ENCODE data around the gene CDH6.

CDH6 gene

GRCh38 chr5:31334061-31334860, 140.8 kb downstream of the CDH6 start:
- Histone ChIP-seq H3K9ac (no peak overlapping the region), H3K27ac (no peak overlapping the region), H2AFZ (ENCODE audit: low read depth) (no peak overlapping the region), H3K27me3 (ENCODE audit: insufficient read depth, low read depth) (no peaks in the 10 kb centered on the region), H3K79me2 (ENCODE audit: insufficient read depth, low read depth) (no peaks in the 10 kb centered on the region), H3K4me2 (no peak overlapping the region), H3K4me1 (ENCODE audit: low read depth, poor library complexity, severe bottlenecking) (no peaks in the 10 kb centered on the region), H4K20me1 (ENCODE audit: insufficient read depth) (no peaks in the 10 kb centered on the region), H3K4me3 (IDR thresholded peaks at IDR 0.05; ENCODE audit: insufficient read depth, low read depth, low read length) (no peak overlapping the region), H3K36me3 (ENCODE audit: insufficient read depth) (no peaks in the 10 kb centered on the region)
- no peak for TF ChIP-seq CTCF (conservative IDR thresholded peaks at IDR 0.05; ENCODE audit: low read depth, low read length)

- Histone ChIP-seq H3K27me3 (ENCODE audit: insufficient read depth, low read depth) (no peaks in the 10 kb centered on the region), H3K4me3 (IDR thresholded peaks at IDR 0.05; ENCODE audit: insufficient read depth, low read depth, low read length) (no peak overlapping the region), H3K4me1 (ENCODE audit: low read depth, poor library complexity, severe bottlenecking) (no peaks in the 10 kb centered on the region), H3K27ac (no peak overlapping the region), H3K79me2 (ENCODE audit: insufficient read depth, low read depth) (no peaks in the 10 kb centered on the region), H4K20me1 (ENCODE audit: insufficient read depth) (no peaks in the 10 kb centered on the region), H3K9ac (no peak overlapping the region), H3K4me2 (no peak overlapping the region), H2AFZ (ENCODE audit: low read depth) (no peak overlapping the region), H3K36me3 (ENCODE audit: insufficient read depth) (no peaks in the 10 kb centered on the region)
- TF ChIP-seq CTCF (conservative IDR thresholded peaks at IDR 0.05; ENCODE audit: low read depth, low read length), result no peak
These were observed 142.0 kb downstream of the CDH6 start for GRCh38 chr5:31335456-31335855.

GRCh38 chr5:31343946-31344345, 150.5 kb downstream of the CDH6 start:
- no peaks in the 10 kb centered on the region for H3K27me3 ChIP-seq (ENCODE audit: insufficient read depth, low read depth)
- H3K4me3 ChIP-seq (IDR thresholded peaks at IDR 0.05; ENCODE audit: insufficient read depth, low read depth, low read length), result no peak overlapping the region
- no peak overlapping the region for H3K9ac ChIP-seq
- H3K36me3 ChIP-seq (ENCODE audit: insufficient read depth), result no peaks in the 10 kb centered on the region
- no peaks in the 10 kb centered on the region for H3K4me1 ChIP-seq (ENCODE audit: low read depth, poor library complexity, severe bottlenecking)
- no peak for TF ChIP-seq CTCF (conservative IDR thresholded peaks at IDR 0.05; ENCODE audit: low read depth, low read length)
- no peak overlapping the region for H3K27ac ChIP-seq
- no peak overlapping the region; the same call in 1 of the 2 replicates for H2AFZ ChIP-seq (ENCODE audit: low read depth)
- no peaks in the 10 kb centered on the region for H4K20me1 ChIP-seq (ENCODE audit: insufficient read depth)
- no peaks in the 10 kb centered on the region for H3K79me2 ChIP-seq (ENCODE audit: insufficient read depth, low read depth)
- H3K4me2 ChIP-seq, result no peak overlapping the region

DNA sequence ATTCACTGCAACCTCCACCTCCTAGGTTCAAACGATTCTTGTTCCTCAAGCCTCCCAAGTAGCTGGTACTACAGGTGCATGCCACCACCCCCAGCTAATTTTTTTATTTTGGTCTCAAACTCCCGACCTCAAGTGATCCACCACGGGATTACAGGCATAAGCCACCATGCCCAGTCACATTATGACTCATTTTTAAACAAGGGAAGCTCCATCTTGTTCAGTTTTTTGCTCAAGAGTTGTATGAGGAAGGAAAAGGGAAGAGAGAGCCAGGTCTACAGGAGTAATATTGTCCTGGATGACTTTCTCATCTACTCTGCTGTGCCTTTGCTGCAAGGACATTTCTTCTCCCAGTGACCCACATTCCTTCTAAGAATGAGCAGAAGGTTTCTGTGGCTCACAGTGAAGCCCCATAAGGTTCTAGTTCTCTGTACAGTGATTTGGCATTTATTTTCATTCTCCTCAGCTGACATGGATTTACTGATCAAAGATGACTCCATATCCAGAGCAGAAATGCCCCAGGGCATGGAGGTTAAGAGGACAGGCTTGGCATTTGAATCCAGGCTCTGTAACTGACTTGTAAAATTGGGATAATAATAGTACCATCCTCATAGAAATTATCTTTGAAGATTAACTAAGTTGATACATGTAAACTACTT, 153.5 kb downstream of the CDH6 start:
- H3K27me3 ChIP-seq (ENCODE audit: insufficient read depth, low read depth), result no peaks in the 10 kb centered on the region
- H3K4me1 ChIP-seq (ENCODE audit: low read depth, poor library complexity, severe bottlenecking), result no peaks in the 10 kb centered on the region
- H3K27ac ChIP-seq, result no peak overlapping the region
- H4K20me1 ChIP-seq (ENCODE audit: insufficient read depth), result no peaks in the 10 kb centered on the region
- H2AFZ ChIP-seq (ENCODE audit: low read depth), result no peak overlapping the region
- no peak for TF ChIP-seq CTCF (conservative IDR thresholded peaks at IDR 0.05; ENCODE audit: low read depth, low read length)
- H3K4me2 ChIP-seq, result no peak overlapping the region
- no peaks in the 10 kb centered on the region for H3K79me2 ChIP-seq (ENCODE audit: insufficient read depth, low read depth)
- H3K36me3 ChIP-seq (ENCODE audit: insufficient read depth), result no peaks in the 10 kb centered on the region
- no peak overlapping the region for H3K9ac ChIP-seq
- H3K4me3 ChIP-seq (IDR thresholded peaks at IDR 0.05; ENCODE audit: insufficient read depth, low read depth, low read length), result no peak overlapping the region
